DMS114 treated with DMSO at 0.1 percent for 48 hours (cell line): Measurements from ENCODE around the gene ZNF526.

ENCODE experiments used
- DNase-seq: peaks from one replicate; lab custom pipeline; 2025; ENCODE audit not compliant: unreplicated experiment; lab: John Stamatoyannopoulos, UW

ZNF526 gene

DNA sequence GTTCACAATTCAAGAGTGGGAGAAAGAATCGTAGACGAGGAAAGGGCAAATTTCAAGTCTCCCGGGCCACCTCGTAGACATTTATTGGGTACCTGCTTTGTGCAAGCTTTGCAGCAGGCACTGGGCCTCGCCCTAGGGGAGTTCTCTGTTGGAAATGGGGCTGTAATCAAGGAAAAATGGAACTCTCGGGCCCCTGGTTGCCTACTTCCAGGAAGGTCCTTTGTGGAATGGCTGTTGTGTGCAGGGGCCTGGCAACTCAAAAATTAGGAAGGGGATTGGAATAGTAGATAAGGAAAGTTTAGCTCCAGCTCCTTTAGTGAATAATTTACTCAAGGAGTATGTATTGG lies 612 bp downstream of the ZNF526 start:
- no peak for DNase-seq

GRCh38 chr19:42224940-42225717 lies 5.0 kb downstream of the ZNF526 start:
- DNase-seq = no peak

DNA sequence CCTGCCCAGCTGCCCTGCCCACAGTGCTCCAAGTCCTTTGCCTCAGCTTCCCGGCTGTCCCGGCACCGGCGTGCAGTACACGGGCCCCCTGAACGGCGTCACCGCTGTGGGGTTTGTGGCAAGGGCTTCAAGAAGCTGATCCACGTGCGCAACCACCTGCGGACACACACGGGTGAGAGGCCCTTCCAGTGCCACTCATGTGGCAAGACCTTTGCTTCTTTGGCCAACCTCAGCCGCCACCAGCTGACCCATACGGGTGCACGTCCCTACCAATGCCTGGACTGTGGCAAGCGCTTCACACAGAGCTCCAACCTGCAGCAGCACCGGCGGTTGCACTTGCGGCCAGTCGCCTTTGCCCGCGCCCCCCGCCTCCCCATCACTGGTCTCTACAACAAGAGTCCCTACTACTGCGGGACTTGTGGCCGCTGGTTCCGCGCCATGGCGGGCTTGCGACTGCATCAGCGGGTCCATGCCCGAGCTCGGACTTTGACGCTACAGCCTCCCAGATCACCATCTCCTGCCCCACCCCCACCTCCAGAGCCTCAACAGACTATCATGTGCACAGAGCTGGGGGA lies 5.7 kb downstream of the ZNF526 start:
- no peak for DNase-seq

DNA sequence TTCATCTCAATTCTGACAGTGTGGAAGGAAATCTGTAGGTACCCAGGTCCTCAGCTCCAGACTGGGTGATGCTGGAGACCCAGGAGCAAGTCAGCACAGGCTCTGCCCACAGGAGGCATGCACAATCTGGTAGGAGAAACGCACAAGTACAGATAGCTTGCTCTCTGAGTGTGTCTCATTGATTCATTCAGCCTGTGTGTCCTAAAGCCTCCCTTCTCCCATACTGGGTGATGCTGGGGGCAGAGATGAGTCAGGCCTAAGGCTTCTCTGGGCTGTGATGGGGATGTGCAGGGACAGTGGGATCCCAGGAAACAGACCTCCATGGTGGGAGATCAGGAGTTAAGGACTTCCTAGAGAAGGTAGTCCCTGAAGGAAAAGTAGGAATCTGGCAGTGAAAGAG lies 6.8 kb downstream of the ZNF526 start:
- no peak for DNase-seq

DNA sequence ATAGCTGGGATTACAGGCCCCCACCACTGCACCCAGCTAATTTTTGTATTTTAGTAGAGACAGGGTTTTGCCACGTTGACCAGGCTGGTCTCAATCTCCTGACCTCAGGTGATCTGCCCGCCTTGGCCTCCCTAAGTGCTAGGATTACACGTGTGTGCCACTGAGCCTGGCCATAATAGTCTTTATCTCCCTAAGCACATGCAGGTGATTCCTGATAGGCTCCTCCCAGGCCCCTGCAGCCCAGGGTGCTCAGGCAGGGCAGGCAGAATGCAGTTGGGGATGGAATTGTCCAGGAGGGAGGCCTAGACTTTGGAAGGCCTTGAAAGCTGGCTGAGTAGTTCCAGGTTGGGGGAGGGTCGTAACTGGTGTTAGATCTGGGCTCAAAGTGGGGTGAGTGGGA lies 8.5 kb downstream of the ZNF526 start:
- no peak for DNase-seq

DNA sequence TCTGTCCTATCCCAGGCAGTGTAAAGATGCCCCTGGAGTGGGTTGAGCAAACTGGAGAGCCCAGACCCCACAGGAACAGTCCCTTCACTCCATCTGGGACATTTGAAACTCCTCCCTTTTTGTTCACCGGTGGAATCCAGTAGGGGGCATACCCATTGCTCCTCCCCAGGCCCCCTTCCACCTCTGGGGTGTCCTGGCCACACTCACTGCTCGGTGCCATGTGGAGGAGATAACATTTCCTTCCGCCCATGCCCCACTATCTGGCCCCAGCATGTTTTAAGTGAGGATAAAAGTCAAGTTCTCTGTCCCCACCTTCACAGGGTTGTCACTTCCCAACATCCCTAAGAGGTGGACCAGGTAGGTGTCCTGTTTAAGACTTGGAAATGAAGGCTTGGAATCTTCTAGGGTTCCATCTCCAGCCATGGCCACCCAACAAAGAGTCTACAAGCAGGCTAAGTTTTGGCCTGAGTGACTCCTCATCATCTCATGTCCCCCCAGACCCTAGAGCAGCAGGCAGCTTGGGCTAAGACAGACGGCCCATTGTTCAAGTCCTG lies 9.3 kb downstream of the ZNF526 start:
- DNase-seq = no peak

- no peak for DNase-seq
Measured at GRCh38 chr19:42229855-42230351, 9.8 kb downstream of the ZNF526 start.

DNA sequence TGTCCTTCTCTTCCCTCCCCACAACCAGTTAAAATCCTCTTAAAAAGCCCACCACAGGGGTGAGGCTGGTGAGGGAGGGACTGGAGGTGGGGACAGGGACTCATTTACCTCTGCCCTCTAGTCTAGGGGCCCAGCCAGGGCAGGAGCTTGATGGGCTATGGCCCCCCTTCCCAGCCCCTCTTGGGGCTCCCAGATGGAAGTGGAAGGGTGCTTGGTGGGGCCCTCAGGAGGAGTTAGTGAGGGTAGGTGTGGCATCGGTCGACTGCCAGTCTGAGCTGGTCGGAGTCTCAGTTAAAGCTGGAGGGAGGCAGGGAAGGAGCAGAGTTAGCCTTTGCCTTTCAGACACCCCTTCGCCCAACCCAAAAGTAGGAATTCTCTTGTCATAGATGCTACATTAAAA lies 10.5 kb downstream of the ZNF526 start:
- no peak for DNase-seq

DNA sequence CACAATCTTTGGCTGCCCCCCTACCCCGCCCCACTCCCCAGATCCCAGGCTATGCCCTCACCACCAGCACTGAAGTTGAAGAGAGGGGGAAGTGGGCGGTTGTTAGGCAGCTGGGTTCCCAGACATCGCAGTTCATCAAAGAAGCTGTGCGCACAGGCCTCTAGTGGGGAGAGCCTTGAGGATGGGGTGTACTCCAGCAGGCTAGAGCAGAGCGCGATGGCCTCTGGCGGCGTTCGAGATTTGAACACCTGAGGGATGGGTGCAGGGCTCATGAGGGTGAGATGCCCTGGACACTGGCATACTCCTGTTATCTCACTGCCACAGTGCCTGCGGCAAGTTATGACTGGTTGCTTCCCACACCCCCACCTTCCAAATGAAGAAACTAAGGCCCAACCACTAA lies 12.3 kb downstream of the ZNF526 start:
- no peak for DNase-seq

DNA sequence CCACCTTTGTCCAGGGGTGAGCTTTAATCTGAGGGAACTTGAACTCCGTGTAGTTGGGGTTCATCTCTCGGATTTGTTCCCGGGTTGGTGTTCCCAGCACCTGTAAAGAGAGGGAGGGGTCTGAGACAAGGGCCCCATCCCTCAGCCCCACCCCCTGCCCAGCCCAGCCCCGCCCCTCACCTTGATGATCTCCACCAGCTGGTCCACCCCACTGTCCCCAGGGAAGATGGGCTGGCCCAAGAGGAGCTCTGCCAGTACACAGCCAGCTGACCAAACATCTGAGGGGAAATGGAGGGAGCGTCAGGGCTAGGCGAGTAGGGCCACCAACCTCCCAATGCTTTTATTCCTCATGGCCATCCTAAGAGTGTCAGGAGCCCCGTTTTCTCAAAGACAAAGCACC lies 13.0 kb downstream of the ZNF526 start:
- no peak for DNase-seq

- no peak for DNase-seq
Measured at GRCh38 chr19:42233678-42234292, 13.7 kb downstream of the ZNF526 start.

GRCh38 chr19:42234364-42234763 lies 14.3 kb downstream of the ZNF526 start:
- no peak for DNase-seq

GRCh38 chr19:42235181-42235580 lies 15.1 kb downstream of the ZNF526 start:
- no peak for DNase-seq

- no peak for DNase-seq
Measured at GRCh38 chr19:42239544-42240220, 19.6 kb downstream of the ZNF526 start.

DNA sequence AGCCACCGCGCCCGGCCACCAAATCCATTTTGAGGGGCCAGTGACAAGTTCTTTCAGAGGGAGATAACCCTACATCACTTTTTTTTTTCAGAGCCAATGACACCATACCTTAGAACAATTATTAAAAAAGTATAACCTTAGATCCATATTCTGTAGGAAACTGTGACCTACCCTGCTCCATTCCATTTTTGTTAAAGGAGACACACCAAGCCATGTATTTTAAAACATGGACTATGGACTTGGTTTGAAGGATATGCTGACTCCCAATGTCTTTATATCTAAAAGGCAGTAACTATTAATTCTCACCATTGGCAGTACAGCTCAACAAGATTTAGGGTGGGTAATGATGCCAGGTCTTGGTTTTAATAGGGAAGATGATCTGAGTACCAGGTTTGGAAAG lies 21.2 kb downstream of the ZNF526 start:
- DNase-seq = no peak

- no peak for DNase-seq
Measured at GRCh38 chr19:42242069-42242511, 22.0 kb downstream of the ZNF526 start.

DNA sequence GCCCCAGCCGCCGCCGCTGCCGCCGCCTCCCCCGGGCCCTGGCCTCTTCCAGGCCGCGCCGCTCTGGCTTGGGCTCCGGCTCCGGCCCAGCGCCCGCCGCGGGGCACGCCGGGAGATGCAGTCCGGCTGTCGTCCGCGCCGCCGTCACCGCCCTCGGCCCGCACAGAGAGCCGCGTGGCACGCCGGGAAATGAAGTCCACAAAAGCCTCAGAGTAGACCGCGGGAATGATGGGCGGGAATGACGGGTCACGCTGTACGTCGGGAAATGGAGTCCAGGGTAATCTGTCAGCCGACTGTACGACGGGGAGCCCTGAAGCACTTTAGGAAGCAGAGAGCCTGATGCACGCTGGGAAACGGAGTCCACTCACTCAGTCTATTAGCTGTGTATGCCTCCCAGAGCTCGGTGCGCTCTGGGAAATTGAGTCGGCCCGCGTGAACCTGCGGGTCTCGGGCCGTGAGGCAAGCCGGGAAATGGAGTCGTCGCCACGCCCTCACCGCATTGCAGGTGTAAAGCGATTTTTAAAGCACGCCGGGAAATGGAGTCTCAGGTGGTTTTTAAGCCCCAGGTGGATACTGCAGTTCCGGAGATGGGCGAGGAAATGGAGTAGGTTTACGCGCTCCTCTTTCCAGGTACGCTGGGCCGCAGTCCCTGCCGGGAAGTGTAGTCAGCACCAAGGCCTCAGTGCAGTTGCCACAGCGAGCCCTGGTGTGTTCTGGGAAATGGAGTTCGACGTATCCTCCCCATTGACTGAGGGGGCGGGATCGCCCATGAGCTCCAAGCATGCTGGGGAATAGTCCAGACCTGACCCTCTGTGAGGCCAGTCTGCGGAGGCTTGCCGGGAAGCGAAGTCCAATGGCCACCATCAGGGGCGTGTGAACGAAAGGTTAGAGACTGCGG lies 22.6 kb downstream of the ZNF526 start, which contains the start of gene GSK3A:
GSK3A (minus strand) TSS at position 91 of the 898 bp plus-strand sequence. CDS start 137 bp downstream, outside the sequence.
- peak; percentile 98 for DNase-seq

DNA sequence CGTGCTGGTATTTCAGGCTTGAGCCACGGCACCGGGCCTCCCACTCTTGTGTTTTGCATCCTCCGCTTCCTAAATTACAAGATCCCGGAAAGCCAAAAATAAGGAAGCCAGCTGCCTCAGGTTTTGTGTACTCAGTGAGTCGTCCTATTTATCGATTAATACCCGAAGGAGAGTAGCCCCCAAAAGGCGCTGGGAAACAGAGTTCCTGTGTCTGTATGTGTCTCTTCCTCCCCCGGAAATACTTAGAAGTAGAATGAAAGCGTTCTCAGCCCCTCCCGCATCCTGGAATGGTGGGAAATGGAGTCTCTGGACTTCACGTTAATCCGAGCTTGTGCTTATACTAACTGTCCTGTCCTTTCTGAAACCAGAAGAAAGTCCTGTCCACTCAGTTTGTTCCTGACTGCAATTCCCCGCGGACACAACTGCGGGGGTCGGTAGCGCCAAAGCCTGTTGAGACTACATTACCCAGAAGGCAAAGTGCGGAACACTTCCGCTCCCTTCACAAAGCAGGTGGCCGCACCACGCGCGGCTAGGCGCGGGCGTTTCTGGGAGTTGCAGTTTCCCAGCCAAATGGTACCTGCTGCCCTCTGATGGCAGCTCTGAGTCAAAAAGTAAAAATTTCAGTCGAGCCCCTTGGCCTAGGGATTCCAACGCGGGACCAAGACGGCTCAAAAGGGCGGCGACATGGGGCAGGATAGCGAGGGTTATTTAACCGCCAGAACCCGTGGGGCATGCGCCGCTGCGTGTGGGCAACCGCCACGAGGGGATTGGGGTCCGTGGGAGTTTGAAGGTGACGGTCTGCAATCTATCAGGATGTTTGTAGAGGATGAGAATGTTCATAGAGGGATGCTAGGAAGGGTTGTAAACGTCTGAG lies 24.5 kb downstream of the ZNF526 start:
- DNase-seq = peak; percentile 97

GRCh38 chr19:42245231-42245630 lies 25.1 kb downstream of the ZNF526 start:
- no peak for DNase-seq
